HG03439 (cell line): ENCODE data around the gene CRADD.
"Not testable (repeated sequence)": the region's sequence is repeated elsewhere in the genome, so short reads cannot be mapped to it uniquely, and the experiment has no call there.

Experiments
- ATAC-seq: cut with Tn5 transposase; IDR thresholded peaks from one replicate; pipeline ENCODE4 v1.9.1; 2021; ENCODE audit warnings: mild to moderate bottlenecking, moderate library complexity; ENCODE audit not compliant: unreplicated experiment

Gene CRADD

DNA sequence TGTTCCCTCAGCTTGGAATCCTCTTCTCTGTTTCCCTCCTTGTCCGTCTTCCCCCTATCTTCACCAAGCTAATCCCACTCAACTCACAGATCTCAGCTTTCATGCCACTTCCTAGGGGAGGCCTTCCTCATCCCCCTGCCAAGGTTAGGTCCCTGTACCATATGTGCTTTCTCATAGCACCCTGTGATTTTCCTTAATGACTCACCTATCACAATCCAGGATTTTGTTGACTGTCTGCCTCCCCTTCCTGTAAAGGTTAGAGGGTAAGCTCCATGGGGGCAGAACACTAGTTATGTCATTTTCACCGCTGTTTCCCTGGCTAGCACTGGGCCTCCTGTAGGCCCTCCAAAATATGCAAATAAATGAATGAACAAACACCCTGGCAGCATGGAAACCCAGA, 57.6 kb downstream of the CRADD start:
- no peak for ATAC-seq

DNA sequence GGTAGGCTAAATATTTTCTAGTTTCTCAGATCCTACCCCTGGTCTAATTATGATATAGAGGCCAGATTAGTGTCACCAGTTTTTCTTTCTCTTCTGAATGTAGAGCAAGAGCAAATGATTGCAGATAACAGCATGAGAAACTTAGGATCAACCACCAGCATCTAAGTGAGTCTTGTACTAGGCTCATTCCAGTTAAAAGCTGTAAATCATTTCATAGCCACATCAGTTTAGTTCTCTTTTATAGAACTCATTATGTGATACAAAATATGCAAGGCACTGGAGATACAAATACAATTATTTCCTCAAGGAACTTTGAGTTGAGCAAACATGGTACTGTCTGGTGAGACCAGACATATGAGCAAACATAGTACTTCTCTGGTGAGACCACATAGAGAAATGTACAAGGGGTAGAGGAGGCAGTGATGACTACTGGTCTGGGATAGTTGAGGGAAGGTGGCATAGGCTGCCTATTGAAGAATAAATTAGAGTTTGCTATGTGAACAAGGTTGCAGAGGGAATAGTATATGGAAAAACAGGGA, 59.5 kb downstream of the CRADD start:
- no peak for ATAC-seq

GRCh38 chr12:93737457-93738198, 60.5 kb downstream of the CRADD start:
- no peak for ATAC-seq

DNA sequence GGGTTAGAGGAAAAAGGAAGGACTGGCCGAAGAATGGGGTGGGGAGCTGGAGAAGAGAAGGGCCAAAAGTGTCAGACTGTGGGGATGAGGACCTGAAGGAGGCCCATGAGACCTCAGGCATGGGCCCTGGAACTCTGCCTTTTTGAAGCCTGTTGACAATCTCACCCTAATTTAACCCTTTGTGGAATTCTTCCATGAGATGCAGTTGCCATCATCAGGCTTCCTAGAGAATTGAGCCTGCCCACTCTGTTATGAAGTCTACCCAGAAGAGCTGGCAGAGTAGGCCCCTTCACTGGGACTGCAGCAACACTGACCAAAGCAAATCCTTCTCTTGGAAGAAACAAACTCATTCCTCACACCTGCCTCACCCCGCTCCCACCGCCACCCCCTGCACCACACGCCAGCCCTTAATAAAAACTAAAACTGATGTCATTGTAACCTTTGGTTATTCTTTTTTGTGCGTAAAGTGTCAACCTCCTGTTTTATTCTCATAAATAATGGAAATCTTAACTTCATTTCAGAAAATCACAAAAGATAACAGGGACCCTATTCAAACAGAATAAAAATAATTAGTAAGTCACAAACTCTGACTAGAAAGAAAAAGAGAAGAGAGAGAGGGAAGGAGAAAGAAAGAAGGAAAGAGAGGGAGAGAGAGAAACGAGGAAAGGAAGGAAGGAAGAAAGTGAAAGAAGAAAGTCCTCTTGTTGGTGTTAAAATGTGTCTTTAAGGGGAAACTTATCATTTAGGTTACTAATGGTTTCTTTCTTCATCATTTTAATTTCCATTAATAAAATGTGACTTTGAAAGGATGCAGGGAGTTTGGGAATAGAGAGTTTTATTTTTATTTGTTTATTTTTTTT, 61.3 kb downstream of the CRADD start:
- no peak for ATAC-seq

DNA sequence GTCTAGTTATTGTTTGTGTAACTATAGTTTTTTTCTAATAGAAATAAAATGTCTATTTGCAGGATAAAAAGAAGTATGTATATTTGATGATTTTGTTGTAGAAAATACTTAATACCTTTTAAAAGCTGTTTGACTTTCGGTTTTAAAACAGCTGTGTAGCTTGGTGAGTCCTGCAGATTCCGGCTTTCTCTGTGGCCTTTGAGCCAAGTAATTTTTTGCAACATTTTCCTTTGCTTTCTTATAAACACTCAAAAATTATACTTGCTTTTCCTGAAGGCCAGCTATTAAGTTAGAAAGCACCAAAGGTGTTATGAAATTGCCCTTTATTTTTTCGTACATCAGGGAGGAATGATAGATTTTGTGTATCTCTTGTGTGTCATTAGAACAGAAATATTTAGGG, 63.6 kb downstream of the CRADD start:
- no peak for ATAC-seq

DNA sequence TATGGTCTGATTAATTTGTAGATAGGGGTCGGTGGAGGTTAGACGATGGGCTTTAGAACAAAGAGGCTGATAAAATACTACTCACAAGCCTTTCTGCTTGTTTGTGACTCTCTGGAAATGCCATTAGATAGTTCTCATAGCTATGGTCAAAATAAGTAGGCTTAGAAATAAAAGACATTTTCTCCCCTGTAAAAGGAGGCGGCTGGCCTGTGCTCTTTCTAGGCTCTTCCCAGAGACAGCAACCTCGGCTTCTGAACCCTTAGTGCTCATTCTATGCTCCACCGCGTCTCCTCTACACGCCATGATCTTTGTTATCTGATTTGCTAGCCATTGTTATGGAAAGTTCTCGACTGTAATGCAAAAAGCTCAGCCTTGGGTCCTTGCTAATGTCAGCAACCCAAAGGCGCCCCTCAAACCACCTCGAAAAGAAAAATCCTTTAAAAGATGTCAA, 64.5 kb downstream of the CRADD start:
- no peak for ATAC-seq

- peak; percentile 94 for ATAC-seq
Measured at GRCh38 chr12:93742110-93742934, 65.1 kb downstream of the CRADD start.

DNA sequence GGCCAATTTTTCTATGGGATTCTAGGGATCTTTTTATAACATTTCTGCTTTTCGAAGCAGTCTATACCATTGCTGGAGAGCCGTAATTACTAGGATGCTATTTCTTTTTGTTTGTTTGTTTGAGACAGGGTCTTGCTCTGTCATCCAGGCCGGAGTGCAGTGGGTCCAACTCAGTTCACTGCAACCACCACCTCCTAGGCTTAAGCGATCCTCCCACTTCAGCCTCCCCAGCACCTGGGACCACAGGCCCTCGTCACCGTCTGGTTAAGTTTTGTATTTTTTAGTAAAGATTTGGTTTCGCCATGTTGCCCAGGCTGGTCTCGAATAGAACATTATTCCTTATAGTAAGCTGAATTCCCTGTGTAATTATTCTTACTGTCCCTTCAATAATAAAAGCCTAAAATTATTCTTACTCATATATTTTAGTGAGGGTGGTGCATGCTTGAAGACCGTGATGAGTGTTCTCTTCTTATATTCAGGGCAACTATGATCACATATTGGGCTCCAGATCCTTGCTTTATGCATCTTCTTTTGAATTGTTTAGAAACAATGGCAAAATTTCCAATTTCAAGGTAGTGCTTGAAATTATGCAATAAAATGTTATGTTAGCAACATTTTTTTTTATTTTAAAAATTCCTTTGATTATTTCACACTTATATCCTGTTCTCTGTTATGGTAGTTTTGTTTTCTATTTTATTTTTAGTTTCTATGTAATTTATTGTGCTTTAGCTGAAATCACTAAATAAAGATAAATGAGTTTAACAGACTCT, 66.2 kb downstream of the CRADD start:
- no peak for ATAC-seq

DNA sequence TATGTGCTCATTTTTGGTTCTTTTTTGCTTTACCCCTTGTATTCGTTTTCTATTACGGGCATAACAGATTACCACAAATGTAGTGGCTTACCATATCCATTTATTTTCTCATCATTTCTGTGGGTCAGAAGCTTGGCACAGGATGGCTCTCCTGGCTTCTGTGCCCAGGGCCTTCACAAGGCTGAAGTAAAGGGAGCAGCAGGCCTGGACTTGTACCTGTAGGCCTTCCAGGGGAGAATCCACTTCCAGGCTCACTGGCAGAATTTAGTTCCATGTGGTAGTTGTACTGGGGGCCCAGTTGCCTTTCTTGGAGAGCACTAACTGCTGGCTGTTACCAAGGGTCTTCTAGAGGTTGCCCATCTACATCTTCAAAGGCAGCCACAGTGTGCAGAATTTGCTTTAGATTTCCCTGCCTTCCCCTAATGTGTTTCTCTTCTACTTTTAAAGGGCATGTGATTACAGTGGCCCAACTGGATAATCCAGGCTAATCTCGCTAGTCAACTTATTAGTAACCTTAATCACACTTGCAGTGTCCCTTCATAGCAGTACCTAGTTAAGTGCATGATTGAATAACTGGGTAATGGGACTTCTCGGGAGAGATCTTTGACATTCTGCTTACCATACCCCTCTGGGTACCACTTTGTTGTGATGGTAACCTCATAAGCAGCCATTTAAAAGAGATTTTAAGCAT, 67.0 kb downstream of the CRADD start:
- ATAC-seq = no peak

DNA sequence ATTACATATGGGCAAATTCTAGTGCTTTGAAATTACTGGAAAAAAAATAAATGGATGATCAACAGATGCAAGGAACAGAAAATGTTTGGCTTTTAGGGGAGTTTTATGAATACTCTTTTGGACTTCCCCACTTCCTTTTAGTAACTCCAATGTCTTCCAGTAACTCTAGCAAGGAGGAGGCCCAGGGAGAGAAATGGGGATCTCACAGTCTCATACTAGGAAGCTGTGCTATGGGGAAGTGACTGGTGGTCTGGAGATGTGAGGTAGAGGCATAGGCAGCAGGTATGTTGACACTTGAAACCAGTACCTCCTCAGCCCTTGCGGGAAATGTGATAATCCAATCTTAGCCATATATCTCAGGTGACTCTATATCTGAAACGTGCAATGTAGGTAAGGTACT, 68.1 kb downstream of the CRADD start:
- ATAC-seq = no peak

GRCh38 chr12:93746572-93747168, 69.5 kb downstream of the CRADD start:
- ATAC-seq = no peak

DNA sequence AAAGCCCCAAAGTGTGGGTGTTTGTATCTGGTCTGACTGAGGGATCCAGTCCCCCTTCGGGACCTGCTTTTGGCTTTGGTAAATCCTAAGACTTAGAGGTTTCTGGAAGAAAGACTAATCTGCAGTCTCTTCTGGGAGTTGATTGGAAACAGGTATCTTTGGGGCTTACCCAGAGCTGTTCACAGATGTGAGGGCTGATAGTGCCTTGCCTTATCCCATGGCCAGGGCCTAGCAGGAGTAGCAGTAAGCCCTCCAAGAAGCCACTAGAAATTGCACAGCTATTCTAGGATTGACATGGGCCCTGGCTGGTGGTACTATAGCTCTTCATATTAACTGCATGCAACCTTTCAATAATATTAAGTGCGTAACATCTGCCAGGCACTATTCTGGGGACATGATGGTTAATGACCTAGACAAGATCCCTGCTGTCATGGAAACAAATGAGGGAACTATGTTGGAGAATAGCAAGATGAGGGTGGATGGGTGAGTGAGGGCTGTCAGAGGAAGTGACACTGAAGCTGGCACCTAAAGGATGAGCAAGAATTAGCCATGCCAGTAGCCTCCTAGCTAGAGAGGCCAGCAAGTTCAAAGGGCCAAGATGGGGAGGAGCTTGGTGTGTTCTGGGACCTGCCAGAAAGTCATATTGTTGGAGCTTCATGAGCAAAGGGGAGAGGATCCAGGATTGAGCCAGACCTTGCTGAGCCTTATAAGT, 71.7 kb downstream of the CRADD start:
- no peak for ATAC-seq

DNA sequence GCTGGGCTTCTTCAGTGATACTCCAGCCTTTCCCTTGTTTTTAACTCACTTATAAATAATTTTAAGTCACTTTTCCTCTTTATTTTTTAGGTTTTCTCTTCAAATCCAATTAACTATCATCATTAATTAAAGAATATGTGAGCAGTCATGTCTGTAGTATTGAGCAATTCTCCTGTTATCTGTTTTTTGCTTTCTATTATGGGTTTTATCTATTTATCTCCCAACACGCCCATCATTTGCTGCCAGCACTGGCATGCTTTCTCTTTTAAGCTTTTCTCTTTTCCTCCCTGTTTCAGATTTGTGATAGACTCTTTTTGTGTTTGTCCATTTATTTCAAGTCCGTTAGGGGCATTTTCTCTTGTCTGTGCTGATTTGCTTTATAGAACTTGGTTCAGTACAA, 72.3 kb downstream of the CRADD start:
- ATAC-seq = no peak

GRCh38 chr12:93750056-93750455, 72.9 kb downstream of the CRADD start:
- no peak for ATAC-seq

DNA sequence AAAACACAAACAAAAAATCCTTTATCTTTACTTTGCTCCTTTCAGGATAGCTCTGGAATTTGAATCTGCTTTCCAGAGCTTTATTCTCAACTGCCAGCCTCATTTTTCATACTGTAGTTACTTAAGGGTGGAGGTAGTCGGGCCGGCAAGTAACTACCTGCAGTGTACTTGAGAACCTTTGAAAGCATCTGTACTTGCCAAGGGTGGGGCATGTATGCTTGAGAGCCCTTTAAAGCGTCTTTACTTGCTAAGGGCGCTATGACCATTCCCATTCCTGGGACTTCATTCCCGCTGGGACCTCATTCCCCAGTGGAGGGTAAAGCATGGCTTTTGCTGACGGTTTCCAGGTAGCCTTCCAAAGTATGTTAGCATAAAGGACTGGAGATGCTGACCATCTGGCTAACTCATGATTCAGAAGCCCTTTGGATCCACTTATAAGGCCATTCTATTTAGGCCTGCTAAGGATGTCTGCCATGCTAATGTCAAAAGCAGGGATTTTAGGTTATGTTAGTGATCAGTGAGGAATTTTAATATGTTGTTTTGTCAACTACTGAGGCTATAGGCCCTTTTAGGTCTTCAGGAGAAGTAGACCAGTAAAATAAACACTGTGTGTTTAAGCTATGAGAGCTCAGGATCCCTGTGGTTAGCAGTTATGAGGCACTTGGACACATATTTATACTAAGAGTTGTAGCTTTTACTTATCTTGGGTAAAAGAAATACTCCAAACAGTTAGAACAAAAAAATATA, 74.9 kb downstream of the CRADD start:
- no peak for ATAC-seq

DNA sequence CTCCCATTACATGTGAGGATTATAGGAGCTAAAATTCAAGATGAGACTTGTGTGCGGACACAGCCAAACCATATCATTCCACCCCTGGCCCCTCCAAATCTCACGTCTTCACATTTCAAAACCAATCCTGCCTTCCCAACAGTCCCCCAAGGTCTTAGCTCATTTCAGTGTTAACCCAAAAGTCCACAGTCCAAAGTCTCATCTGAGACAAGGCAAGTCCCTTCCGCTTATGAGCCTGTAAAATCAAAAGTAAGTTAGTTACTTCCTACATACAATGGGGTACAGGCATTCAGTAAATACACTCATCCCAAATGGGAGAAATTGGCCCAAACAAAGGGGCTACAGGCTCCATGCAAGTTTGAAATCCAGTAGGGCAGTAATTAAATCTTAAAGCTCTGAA, 76.1 kb downstream of the CRADD start:
- ATAC-seq = no peak

DNA sequence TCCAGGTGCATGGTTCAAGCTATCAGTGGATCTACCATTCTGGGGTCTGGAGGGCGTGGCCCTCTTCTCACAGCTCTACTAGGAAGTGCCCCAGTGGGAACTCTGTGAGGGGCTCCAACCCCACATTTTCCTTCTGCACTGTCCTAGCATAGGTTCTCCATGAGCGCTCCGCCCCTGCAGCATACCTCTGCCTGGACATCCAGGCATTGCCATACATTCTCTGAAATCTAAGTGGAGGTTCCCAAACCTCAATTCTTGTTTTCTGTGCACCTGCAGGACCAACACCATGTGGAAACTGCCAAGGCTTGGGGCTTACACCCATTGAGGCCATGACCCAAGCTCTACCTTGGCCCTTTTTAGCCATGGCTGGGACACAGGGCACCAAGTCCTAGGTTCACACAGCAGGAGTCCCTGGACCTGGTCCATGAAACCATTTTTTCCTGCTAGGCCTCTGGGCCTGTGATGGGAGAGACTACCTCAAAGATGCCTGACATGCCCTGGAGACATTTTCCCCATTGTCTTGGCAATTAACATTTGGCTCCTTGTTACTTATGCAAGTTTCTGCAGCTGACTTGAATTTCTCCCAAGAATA, 76.8 kb downstream of the CRADD start:
- ATAC-seq = no peak

- not testable (repeated sequence) for ATAC-seq
Measured at GRCh38 chr12:93754859-93755258, 77.7 kb downstream of the CRADD start.
